H1 (cell line): ENCODE measurements around the gene ADAMTS3. TPM values are rescaled to one million over a fixed set of nuclear protein-coding genes. Genes with fewer than 3 reads are reported as not detected.

Source experiments
- polyA plus RNA-seq, 7 experiments: library from polyadenylated mRNA; depleted of rRNA in 3 of 7; stranded (reverse) in 5 of 7; unstranded in 2 of 7; fragments of >200 nt in 5 of 7; fragments of 200-250 nt in 2 of 7; gene quantifications; 1 replicate in 5 of 7; 2 replicates in 1 of 7; 4 replicates in 1 of 7; pipeline versions ENCODE4 v1.2.1 to v1.2.3, GENCODE V29; 2011 to 2013; ENCODE audit warnings: missing spikeins in 2 of 7, mixed read lengths in 2 of 7
- total RNA-seq: library from RNA; stranded (reverse); fragmentation: NEBNext Ultra II Directional; extraction: Animal tissue kit (Norgen Biotek cat#: 25700); gene quantifications from 2 replicates; pipeline ENCODE4 v1.2.1, GENCODE V29; 2021
- TF ChIP-seq, protein P1 (sequence below): fragments of 300-600 bp; sonication (generic); IDR thresholded peaks from 2 replicates; pipeline ENCODE4 v1.7.1; 2012; ENCODE audit warnings: low read length, moderate library complexity, mild to moderate bottlenecking, inconsistent platforms; ENCODE audit not compliant: insufficient replicate concordance

Gene ADAMTS3
- total and polyA plus RNA-seq, 2 of the 8 experiments (the other 6 are each of a cell fraction or from before 2014, with no cell fraction given) = 1.3 to 3.4 TPM

DNA sequence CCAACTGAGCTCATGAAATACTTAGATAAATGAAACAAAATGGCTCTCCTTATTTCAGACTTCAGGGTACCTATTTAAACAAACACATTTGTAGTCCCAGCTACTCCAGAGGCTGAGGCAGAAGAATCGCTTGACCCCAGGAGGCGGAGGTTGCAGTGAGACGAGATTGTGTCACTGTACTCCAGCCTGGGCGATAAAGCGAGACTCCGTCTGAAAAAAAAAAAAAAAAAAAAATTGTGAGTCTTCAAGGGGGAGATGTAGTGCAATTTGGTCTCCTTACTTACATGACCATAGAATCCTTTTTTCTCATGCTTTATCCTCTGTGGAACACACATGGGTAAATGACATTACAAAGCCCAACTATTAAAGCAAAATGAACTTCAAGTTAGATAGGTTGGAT lies 2.3 kb upstream of the ADAMTS3 start (continued):
- TF ChIP-seq, protein P1, sequence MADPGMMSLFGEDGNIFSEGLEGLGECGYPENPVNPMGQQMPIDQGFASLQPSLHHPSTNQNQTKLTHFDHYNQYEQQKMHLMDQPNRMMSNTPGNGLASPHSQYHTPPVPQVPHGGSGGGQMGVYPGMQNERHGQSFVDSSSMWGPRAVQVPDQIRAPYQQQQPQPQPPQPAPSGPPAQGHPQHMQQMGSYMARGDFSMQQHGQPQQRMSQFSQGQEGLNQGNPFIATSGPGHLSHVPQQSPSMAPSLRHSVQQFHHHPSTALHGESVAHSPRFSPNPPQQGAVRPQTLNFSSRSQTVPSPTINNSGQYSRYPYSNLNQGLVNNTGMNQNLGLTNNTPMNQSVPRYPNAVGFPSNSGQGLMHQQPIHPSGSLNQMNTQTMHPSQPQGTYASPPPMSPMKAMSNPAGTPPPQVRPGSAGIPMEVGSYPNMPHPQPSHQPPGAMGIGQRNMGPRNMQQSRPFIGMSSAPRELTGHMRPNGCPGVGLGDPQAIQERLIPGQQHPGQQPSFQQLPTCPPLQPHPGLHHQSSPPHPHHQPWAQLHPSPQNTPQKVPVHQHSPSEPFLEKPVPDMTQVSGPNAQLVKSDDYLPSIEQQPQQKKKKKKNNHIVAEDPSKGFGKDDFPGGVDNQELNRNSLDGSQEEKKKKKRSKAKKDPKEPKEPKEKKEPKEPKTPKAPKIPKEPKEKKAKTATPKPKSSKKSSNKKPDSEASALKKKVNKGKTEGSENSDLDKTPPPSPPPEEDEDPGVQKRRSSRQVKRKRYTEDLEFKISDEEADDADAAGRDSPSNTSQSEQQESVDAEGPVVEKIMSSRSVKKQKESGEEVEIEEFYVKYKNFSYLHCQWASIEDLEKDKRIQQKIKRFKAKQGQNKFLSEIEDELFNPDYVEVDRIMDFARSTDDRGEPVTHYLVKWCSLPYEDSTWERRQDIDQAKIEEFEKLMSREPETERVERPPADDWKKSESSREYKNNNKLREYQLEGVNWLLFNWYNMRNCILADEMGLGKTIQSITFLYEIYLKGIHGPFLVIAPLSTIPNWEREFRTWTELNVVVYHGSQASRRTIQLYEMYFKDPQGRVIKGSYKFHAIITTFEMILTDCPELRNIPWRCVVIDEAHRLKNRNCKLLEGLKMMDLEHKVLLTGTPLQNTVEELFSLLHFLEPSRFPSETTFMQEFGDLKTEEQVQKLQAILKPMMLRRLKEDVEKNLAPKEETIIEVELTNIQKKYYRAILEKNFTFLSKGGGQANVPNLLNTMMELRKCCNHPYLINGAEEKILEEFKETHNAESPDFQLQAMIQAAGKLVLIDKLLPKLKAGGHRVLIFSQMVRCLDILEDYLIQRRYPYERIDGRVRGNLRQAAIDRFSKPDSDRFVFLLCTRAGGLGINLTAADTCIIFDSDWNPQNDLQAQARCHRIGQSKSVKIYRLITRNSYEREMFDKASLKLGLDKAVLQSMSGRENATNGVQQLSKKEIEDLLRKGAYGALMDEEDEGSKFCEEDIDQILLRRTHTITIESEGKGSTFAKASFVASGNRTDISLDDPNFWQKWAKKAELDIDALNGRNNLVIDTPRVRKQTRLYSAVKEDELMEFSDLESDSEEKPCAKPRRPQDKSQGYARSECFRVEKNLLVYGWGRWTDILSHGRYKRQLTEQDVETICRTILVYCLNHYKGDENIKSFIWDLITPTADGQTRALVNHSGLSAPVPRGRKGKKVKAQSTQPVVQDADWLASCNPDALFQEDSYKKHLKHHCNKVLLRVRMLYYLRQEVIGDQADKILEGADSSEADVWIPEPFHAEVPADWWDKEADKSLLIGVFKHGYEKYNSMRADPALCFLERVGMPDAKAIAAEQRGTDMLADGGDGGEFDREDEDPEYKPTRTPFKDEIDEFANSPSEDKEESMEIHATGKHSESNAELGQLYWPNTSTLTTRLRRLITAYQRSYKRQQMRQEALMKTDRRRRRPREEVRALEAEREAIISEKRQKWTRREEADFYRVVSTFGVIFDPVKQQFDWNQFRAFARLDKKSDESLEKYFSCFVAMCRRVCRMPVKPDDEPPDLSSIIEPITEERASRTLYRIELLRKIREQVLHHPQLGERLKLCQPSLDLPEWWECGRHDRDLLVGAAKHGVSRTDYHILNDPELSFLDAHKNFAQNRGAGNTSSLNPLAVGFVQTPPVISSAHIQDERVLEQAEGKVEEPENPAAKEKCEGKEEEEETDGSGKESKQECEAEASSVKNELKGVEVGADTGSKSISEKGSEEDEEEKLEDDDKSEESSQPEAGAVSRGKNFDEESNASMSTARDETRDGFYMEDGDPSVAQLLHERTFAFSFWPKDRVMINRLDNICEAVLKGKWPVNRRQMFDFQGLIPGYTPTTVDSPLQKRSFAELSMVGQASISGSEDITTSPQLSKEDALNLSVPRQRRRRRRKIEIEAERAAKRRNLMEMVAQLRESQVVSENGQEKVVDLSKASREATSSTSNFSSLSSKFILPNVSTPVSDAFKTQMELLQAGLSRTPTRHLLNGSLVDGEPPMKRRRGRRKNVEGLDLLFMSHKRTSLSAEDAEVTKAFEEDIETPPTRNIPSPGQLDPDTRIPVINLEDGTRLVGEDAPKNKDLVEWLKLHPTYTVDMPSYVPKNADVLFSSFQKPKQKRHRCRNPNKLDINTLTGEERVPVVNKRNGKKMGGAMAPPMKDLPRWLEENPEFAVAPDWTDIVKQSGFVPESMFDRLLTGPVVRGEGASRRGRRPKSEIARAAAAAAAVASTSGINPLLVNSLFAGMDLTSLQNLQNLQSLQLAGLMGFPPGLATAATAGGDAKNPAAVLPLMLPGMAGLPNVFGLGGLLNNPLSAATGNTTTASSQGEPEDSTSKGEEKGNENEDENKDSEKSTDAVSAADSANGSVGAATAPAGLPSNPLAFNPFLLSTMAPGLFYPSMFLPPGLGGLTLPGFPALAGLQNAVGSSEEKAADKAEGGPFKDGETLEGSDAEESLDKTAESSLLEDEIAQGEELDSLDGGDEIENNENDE = no peak
